ENCODE measurements around the gene RNF182.

RNF182 gene

GRCh38 chr6:13910443-13910842, 14.3 kb upstream of the RNF182 start:
- DNase-seq (ENCODE audit: insufficient read length, low spot score), result no peak
- FAIRE-seq, result no peak
- no peak for TF ChIP-seq POLR2A (IDR thresholded peaks at IDR 0.05; ENCODE audit: low read depth, low read length)

GRCh38 chr6:13911337-13911736, 13.4 kb upstream of the RNF182 start:
- DNase-seq (ENCODE audit: insufficient read length, low spot score), result no peak
- no peak for FAIRE-seq
- TF ChIP-seq POLR2A (IDR thresholded peaks at IDR 0.05; ENCODE audit: low read depth, low read length), result no peak

- FAIRE-seq, result no peak
- no peak for DNase-seq (ENCODE audit: insufficient read length, low spot score)
- no peak for TF ChIP-seq POLR2A (IDR thresholded peaks at IDR 0.05; ENCODE audit: low read depth, low read length)
Measured at GRCh38 chr6:13913226-13914001, 11.3 kb upstream of the RNF182 start.

- DNase-seq (ENCODE audit: insufficient read length, low spot score), result no peak
- no peak for TF ChIP-seq POLR2A (IDR thresholded peaks at IDR 0.05; ENCODE audit: low read depth, low read length)
- FAIRE-seq, result no peak
Measured at GRCh38 chr6:13914351-13914750, 10.4 kb upstream of the RNF182 start.

- TF ChIP-seq POLR2A (IDR thresholded peaks at IDR 0.05; ENCODE audit: low read depth, low read length), result no peak
- FAIRE-seq (no peak), DNase-seq (ENCODE audit: insufficient read length, low spot score) (no peak)
Measured at GRCh38 chr6:13915561-13916229, 9.1 kb upstream of the RNF182 start.

- TF ChIP-seq POLR2A (IDR thresholded peaks at IDR 0.05; ENCODE audit: low read depth, low read length), result no peak
- FAIRE-seq (no peak), DNase-seq (ENCODE audit: insufficient read length, low spot score) (no peak)
Measured at GRCh38 chr6:13916230-13916944, 8.4 kb upstream of the RNF182 start.

- FAIRE-seq (peak; percentile 15), DNase-seq (ENCODE audit: insufficient read length, low spot score) (no peak)
- no peak for TF ChIP-seq POLR2A (IDR thresholded peaks at IDR 0.05; ENCODE audit: low read depth, low read length)
Measured at GRCh38 chr6:13917141-13917540, 7.6 kb upstream of the RNF182 start.

- TF ChIP-seq POLR2A (IDR thresholded peaks at IDR 0.05; ENCODE audit: low read depth, low read length), result no peak
- DNase-seq (ENCODE audit: insufficient read length, low spot score) (no peak), FAIRE-seq (no peak)
Measured at GRCh38 chr6:13918686-13919250, 6.0 kb upstream of the RNF182 start.

GRCh38 chr6:13919861-13920260, 4.9 kb upstream of the RNF182 start:
- TF ChIP-seq POLR2A (IDR thresholded peaks at IDR 0.05; ENCODE audit: low read depth, low read length), result no peak
- DNase-seq (ENCODE audit: insufficient read length, low spot score), result no peak
- FAIRE-seq, result no peak

DNA sequence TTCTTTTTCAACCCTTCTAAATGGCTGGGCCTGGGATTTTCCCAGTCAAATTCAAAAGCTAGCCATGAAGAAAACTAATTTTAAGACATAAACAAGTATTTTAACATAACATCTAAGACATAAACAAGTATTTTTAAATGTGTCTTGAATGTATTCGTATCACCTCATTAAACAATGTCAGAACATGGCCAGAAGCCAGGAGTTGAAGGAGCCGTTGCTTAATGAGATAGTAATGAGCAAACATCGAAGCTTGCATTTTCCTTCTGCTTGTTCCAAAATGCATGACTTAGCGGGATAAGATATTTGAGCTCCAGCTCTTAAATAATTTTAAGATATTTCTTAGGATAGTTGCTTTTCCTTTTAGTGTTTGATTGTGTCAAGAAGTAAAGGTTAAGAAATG, 4.2 kb upstream of the RNF182 start:
- TF ChIP-seq POLR2A (IDR thresholded peaks at IDR 0.05; ENCODE audit: low read depth, low read length), result no peak
- no peak for DNase-seq (ENCODE audit: insufficient read length, low spot score)
- no peak for FAIRE-seq

DNA sequence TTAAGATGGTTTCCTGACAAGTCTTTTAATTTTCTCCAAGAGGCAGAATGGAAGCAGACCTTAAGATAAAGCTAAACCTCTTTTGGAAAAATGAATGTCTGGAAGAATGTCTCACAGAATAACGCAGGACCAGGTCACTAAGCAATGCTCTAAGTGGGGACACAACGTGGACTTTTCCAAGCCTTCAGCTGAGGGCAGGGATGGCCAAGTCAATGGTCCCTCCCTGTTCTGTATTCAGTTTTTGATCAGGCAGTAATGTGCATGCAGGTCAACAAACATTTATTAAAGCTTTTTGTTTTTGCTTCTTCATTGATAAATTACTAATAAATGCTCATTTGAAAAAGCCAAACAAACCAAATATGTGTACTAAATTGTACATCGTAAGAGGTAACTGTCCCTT, 2.0 kb upstream of the RNF182 start:
- FAIRE-seq (peak; percentile 65), DNase-seq (ENCODE audit: insufficient read length, low spot score) (no peak)
- TF ChIP-seq POLR2A (IDR thresholded peaks at IDR 0.05; ENCODE audit: low read depth, low read length), result no peak

GRCh38 chr6:13923527-13924145, 1.1 kb upstream of the RNF182 start:
- TF ChIP-seq POLR2A (IDR thresholded peaks at IDR 0.05; ENCODE audit: low read depth, low read length), result no peak
- DNase-seq (ENCODE audit: insufficient read length, low spot score), result peak; percentile 79
- FAIRE-seq, result no peak

- no peak for TF ChIP-seq POLR2A (IDR thresholded peaks at IDR 0.05; ENCODE audit: low read depth, low read length)
- FAIRE-seq, result peak; percentile 97
- peak; percentile 51 for DNase-seq (ENCODE audit: insufficient read length, low spot score)
Measured at GRCh38 chr6:13924146-13924948, 405 bp upstream of the RNF182 start.
